Astrocyte (in vitro differentiated cells and primary cell): Measurements from ENCODE around the gene LRBA. TPM values are rescaled to one million over a fixed set of nuclear protein-coding genes. Genes with fewer than 3 reads are reported as not detected.

Experiments
- DNase-seq: peaks from one replicate; pipeline ENCODE4 v3.0.0-alpha.2; 2010; ENCODE audit warnings: low read depth
- FAIRE-seq: peaks from 2 replicates; lab custom pipeline; 2011; peaks lifted over from hg19 to GRCh38; lab: Jason Lieb, UNC
- H2AFZ ChIP-seq: 2 replicates; pipeline ENCODE4 v1.6.0; 2012; ENCODE audit warnings: low read depth, low read length, inconsistent platforms
- H3K27ac ChIP-seq: 2 replicates; pipeline ENCODE4 v1.5.1; 2011; ENCODE audit warnings: low read depth, low read length, inconsistent platforms
- H3K27me3 ChIP-seq: 2 replicates; pipeline ENCODE4 v1.6.0; 2011; ENCODE audit warnings: low read length, inconsistent platforms; ENCODE audit not compliant: insufficient read depth
- H3K36me3 ChIP-seq: 2 replicates; pipeline ENCODE4 v1.5.1; 2011; ENCODE audit warnings: low read length, inconsistent platforms; ENCODE audit not compliant: insufficient read depth
- H3K4me1 ChIP-seq: 2 replicates; pipeline ENCODE4 v1.5.1; 2011; ENCODE audit warnings: low read length, inconsistent platforms; ENCODE audit not compliant: insufficient read depth
- H3K4me2 ChIP-seq: 2 replicates; pipeline ENCODE4 v1.6.0; 2012; ENCODE audit warnings: low read length, inconsistent platforms
- H3K4me3 ChIP-seq: 2 replicates; pipeline ENCODE4 v1.5.1; 2011; ENCODE audit warnings: low read depth, mild to moderate bottlenecking, low read length, inconsistent platforms; ENCODE audit not compliant: insufficient read depth
- H3K79me2 ChIP-seq: 2 replicates; pipeline ENCODE4 v1.6.0; 2012; ENCODE audit warnings: mild to moderate bottlenecking, low read length, inconsistent platforms; ENCODE audit not compliant: insufficient read depth
- H3K9ac ChIP-seq: 2 replicates; pipeline ENCODE4 v1.6.0; 2012; ENCODE audit warnings: mild to moderate bottlenecking, low read length, inconsistent platforms
- H3K9me3 ChIP-seq: 2 replicates; pipeline ENCODE4 v1.5.1; 2012; ENCODE audit warnings: low read depth, mild to moderate bottlenecking, low read length, inconsistent platforms; ENCODE audit not compliant: insufficient read depth
- H4K20me1 ChIP-seq: 2 replicates; pipeline ENCODE4 v1.6.0; 2012; ENCODE audit warnings: low read length, inconsistent platforms; ENCODE audit not compliant: insufficient read depth
- H3K27ac Mint-ChIP-seq: one replicate; pipeline ENCODE4 v1.8.0; 2021; ENCODE audit warnings: mild to moderate bottlenecking, mixed read lengths; ENCODE audit not compliant: unreplicated experiment
- H3K27me3 Mint-ChIP-seq: one replicate; pipeline ENCODE4 v1.8.0; 2021; ENCODE audit warnings: low read depth, mixed read lengths; ENCODE audit not compliant: unreplicated experiment
- H3K36me3 Mint-ChIP-seq: one replicate; pipeline ENCODE4 v1.8.0; 2021; ENCODE audit warnings: low read depth, mixed read lengths; ENCODE audit not compliant: unreplicated experiment
- H3K4me1 Mint-ChIP-seq: one replicate; pipeline ENCODE4 v1.8.0; 2021; ENCODE audit warnings: low read depth, mixed read lengths; ENCODE audit not compliant: unreplicated experiment
- H3K4me3 Mint-ChIP-seq: one replicate; pipeline ENCODE4 v1.8.0; 2021; ENCODE audit warnings: mild to moderate bottlenecking, moderate library complexity, mixed read lengths; ENCODE audit not compliant: unreplicated experiment
- H3K9me3 Mint-ChIP-seq: one replicate; pipeline ENCODE4 v1.8.0; 2021; ENCODE audit warnings: mild to moderate bottlenecking, mixed read lengths; ENCODE audit not compliant: unreplicated experiment
- EZH2 ChIP-seq: IDR thresholded peaks from 2 replicates; pipeline ENCODE4 v1.6.1; 2012; ENCODE audit warnings: mild to moderate bottlenecking, low read length, inconsistent platforms; ENCODE audit not compliant: insufficient read depth
- total RNA-seq: library from RNA; stranded (reverse); gene quantifications from 2 replicates; pipeline ENCODE4 v1.2.1, GENCODE V29; 2021
- TF ChIP-seq, protein P1 (sequence below): IDR thresholded peaks from 2 replicates; pipeline ENCODE4 v1.5.1; 2011; ENCODE audit warnings: low read depth, mild to moderate bottlenecking, inconsistent platforms, low read length, moderate library complexity; ENCODE audit not compliant: insufficient read depth

LRBA gene
- total RNA-seq, 1 donor from 2014 or later, result 25.3 TPM

DNA sequence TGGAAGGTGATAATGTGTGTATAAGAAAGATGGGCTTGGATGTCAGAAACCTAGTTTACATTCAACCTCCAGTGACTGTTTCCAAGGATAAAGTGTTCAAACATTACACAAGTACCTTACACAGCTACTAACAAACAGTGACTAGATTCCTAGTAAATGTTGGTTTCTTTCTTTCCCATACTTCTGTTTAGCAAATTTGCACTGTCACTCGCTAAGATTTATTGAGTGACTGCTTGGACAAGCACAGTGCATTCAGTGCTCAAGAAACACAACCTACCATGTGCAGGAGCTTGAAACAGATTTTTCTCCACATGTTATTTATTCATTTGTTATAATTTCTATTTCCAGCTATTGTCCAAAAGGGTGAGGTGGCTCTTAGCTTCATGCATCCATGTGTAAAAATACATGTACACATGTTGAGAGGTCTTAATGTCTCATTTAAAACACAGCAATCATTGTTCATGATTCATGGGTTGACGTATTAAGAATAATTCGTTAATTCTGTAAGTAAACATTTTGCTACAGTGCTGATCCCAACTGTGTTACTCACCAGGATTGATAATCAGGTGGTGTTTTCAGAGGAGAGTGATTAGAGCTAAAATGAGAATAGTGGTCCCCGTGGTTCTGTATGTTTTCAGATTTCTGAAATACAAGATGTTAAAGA lies 783.8 kb downstream of the LRBA start:
- DNase-seq, result peak; percentile 72
- Histone ChIP-seq H3K9me3 (no peaks in the 10 kb centered on the region), H3K27ac (no peak overlapping the region), H4K20me1 (no peaks in the 10 kb centered on the region), H3K27me3 (no peaks in the 10 kb centered on the region), H3K4me3 (no peak overlapping the region), H2AFZ (no peak overlapping the region), H3K36me3 (peaks cover 4% of the 10 kb centered on the region), H3K4me2 (no peak overlapping the region), H3K4me1 (peaks cover 40% of the 10 kb centered on the region), H3K9ac (no peak overlapping the region), H3K79me2 (no peaks in the 10 kb centered on the region)
- Mint-ChIP-seq H3K36me3 (peaks cover 14% of the 10 kb centered on the region), H3K27ac (no peak overlapping the region), H3K9me3 (peaks cover 4% of the 10 kb centered on the region), H3K4me1 (peaks cover 14% of the 10 kb centered on the region), H3K27me3 (no peaks in the 10 kb centered on the region), H3K4me3 (no peak overlapping the region)
- no peak for FAIRE-seq
- TF ChIP-seq, protein P1, sequence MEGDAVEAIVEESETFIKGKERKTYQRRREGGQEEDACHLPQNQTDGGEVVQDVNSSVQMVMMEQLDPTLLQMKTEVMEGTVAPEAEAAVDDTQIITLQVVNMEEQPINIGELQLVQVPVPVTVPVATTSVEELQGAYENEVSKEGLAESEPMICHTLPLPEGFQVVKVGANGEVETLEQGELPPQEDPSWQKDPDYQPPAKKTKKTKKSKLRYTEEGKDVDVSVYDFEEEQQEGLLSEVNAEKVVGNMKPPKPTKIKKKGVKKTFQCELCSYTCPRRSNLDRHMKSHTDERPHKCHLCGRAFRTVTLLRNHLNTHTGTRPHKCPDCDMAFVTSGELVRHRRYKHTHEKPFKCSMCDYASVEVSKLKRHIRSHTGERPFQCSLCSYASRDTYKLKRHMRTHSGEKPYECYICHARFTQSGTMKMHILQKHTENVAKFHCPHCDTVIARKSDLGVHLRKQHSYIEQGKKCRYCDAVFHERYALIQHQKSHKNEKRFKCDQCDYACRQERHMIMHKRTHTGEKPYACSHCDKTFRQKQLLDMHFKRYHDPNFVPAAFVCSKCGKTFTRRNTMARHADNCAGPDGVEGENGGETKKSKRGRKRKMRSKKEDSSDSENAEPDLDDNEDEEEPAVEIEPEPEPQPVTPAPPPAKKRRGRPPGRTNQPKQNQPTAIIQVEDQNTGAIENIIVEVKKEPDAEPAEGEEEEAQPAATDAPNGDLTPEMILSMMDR, result no peak
- no peak for TF ChIP-seq EZH2

- no peak overlapping the region for H3K27ac Mint-ChIP-seq
- H3K4me2 ChIP-seq, result no peak overlapping the region
- peaks cover 4% of the 10 kb centered on the region for H3K9me3 Mint-ChIP-seq
- no peaks in the 10 kb centered on the region for H3K9me3 ChIP-seq
- no peak overlapping the region for H3K27ac ChIP-seq
- no peak for TF ChIP-seq EZH2
- TF ChIP-seq, protein P1, result no peak
- H3K27me3 ChIP-seq, result no peaks in the 10 kb centered on the region
- peaks cover 14% of the 10 kb centered on the region for H3K36me3 Mint-ChIP-seq
- H3K79me2 ChIP-seq, result no peaks in the 10 kb centered on the region
- H3K4me1 ChIP-seq, result peaks cover 37% of the 10 kb centered on the region
- H3K9ac ChIP-seq, result no peak overlapping the region
- H2AFZ ChIP-seq, result no peak overlapping the region
- FAIRE-seq (no peak), DNase-seq (no peak)
- no peak overlapping the region for H3K4me3 ChIP-seq
- no peaks in the 10 kb centered on the region for H3K27me3 Mint-ChIP-seq
- H3K36me3 ChIP-seq, result peaks cover 4% of the 10 kb centered on the region
- H3K4me1 Mint-ChIP-seq, result peaks cover 8% of the 10 kb centered on the region
- H3K4me3 Mint-ChIP-seq, result no peak overlapping the region
- no peaks in the 10 kb centered on the region for H4K20me1 ChIP-seq
These were observed 784.5 kb downstream of the LRBA start for GRCh38 chr4:150230561-150230960.

GRCh38 chr4:150229520-150229919 lies 785.6 kb downstream of the LRBA start:
- Mint-ChIP-seq H3K27me3 (no peaks in the 10 kb centered on the region), H3K4me1 (peaks cover 9% of the 10 kb centered on the region), H3K27ac (no peak overlapping the region), H3K36me3 (peaks cover 12% of the 10 kb centered on the region), H3K4me3 (no peak overlapping the region), H3K9me3 (peaks cover 4% of the 10 kb centered on the region)
- Histone ChIP-seq H3K4me2 (peak overlapping the region; percentile 48), H4K20me1 (no peaks in the 10 kb centered on the region), H2AFZ (no peak overlapping the region), H3K9me3 (no peaks in the 10 kb centered on the region), H3K79me2 (no peaks in the 10 kb centered on the region), H3K27me3 (no peaks in the 10 kb centered on the region), H3K9ac (peak overlapping the region; percentile 23), H3K27ac (peak overlapping the region; percentile 63), H3K36me3 (peaks cover 4% of the 10 kb centered on the region), H3K4me3 (no peak overlapping the region), H3K4me1 (peaks cover 36% of the 10 kb centered on the region)
- no peak for FAIRE-seq
- DNase-seq, result peak; percentile 87
- TF ChIP-seq, protein P1, result no peak
- TF ChIP-seq EZH2, result no peak
